GM19043 (cell line): ENCODE results near the gene FTSJ3.
"Not testable (repeated sequence)": the region's sequence is repeated elsewhere in the genome, so short reads cannot be mapped to it uniquely, and the experiment has no call there.

Experiments
- ATAC-seq: cut with Tn5 transposase; IDR thresholded peaks from one replicate; pipeline ENCODE4 v1.9.1; 2021; ENCODE audit warnings: low read depth; ENCODE audit not compliant: unreplicated experiment

FTSJ3 gene

GRCh38 chr17:63828936-63829335 lies 1.5 kb upstream of the FTSJ3 start:
- no peak for ATAC-seq

DNA sequence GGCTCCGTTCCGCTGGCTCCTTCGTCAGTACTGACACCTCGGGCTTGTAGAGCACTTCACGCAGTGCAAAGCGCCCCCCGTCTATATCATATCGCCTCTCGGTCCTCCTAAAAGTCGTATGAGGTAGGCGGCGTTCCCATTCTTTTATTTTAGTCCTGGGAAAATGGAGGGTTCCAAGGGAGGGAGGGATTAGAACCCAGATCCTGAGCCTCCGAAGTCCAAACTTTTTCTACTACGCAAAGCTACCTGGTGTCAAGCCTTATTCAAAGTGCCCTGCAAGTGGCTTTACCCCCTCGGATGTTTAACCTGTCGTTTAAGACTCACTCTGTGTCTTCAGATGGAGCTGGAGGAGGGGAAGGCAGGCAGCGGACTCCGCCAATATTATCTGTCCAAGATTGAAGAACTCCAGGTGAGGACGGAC lies 348 bp upstream of the FTSJ3 start:
- no peak for ATAC-seq

DNA sequence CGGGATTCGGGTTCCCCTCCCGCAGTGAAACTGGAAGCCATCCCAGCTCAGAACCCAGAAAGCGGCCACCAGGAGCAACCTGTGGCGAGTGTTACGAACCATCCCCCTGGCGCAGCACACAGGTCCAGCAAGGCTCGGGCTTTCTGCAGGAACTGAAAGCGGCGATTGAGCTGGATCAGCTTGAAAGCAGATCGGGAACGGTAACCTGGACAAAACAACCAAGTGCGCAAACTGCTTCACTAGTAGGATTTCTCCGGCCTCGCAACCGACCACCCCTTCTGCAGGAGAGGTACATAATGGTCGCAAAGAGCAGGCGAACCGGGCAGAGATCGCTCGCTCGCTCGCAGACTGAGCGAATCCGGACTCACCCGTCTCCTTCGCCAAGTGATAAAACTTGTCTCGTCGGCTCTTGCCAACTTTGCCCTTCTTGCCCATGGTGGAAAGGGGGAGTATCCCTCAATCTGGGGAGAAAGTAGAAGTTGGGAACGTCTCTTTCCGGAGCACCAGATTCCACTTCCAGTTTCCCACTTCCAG lies 928 bp downstream of the FTSJ3 start:
- no peak for ATAC-seq

- no peak for ATAC-seq
These were observed 3.1 kb downstream of the FTSJ3 start for GRCh38 chr17:63824362-63824761.

GRCh38 chr17:63823659-63824331 lies 3.7 kb downstream of the FTSJ3 start:
- no peak for ATAC-seq

- ATAC-seq = no peak
These were observed 4.9 kb downstream of the FTSJ3 start for GRCh38 chr17:63822537-63822936.

DNA sequence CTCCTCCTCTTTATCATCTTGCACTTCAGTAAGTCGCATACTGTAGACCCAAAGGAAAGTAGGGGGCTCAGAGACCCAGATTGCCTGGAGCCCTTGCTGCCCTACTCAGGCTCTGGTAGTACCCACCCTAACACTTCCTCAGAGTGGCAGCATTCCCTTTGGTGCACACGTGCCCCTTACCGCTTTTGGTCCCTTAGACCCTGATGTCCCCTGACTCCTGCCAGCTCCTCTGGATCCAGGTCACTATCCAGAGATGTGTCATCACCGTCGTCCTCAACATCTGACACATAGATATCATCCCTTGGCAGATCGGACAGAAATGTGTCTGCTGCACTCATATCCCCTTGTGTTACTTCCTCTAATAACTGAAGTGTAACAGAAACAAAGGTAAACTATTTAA lies 5.7 kb downstream of the FTSJ3 start:
- no peak for ATAC-seq

- ATAC-seq = no peak
These were observed 6.4 kb downstream of the FTSJ3 start for GRCh38 chr17:63820963-63821561.

GRCh38 chr17:63819585-63820537 lies 7.6 kb downstream of the FTSJ3 start:
- ATAC-seq = no peak

DNA sequence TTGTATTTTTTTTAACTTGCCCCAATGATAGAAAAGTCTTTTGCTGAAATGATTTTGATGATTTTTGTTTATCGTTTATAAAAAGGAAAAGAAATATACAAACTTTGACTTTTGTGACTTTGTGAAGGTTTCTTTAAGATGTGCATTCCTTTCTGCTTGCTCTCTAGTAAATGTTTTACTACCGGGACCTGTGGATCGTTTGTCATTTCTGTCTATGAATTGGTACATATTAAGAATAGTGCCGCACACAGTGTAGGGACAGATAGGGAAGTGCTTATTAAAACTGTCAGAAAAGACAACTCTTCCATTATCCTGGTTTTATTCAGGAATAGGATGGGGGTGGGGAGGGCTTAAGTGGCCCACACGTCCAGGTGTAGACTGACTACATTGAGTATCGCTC lies 8.3 kb downstream of the FTSJ3 start:
- no peak for ATAC-seq

DNA sequence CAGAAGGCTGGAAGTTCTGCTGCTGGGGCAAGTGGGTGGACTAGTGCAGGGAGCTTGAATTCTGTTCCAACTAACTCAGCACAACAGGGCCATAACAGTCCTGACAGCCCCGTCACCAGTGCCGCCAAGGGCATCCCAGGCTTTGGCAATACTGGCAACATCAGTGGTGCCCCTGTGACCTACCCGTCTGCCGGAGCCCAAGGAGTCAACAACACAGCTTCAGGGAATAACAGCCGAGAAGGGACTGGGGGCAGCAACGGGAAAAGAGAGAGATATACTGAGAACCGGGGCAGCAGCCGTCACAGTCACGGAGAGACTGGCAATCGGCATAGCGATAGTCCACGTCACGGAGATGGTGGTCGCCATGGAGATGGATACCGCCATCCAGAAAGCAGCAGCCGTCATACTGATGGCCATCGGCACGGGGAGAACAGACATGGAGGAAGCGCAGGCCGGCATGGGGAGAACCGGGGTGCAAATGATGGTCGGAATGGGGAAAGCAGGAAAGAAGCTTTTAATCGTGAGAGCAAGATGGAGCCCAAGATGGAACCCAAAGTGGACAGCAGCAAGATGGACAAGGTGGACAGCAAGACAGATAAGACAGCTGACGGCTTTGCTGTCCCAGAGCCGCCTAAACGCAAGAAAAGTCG lies 9.6 kb downstream of the FTSJ3 start:
- ATAC-seq = no peak

- ATAC-seq = no peak
These were observed 10.8 kb downstream of the FTSJ3 start for GRCh38 chr17:63816669-63817068.

DNA sequence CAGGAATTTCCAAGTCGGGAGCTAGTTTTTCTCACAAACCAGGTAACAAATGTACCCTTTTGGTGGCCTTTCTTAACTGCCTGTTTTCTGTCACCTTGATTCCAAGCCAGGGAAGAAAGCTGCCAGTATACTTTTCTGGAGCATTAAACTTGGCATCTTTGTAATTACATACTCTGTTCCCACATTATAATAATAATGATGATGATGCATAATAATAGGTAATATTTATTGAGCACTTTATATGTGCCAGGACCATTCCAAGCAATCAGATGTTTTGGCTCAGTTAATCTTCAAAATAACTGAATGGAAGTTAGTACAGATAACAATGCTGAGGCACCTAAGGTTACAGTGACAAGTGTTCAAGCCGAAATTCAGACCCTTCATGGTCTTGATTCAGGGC lies 11.3 kb downstream of the FTSJ3 start:
- ATAC-seq = no peak

- ATAC-seq = no peak
These were observed 17.5 kb downstream of the FTSJ3 start for GRCh38 chr17:63809970-63810369.

- ATAC-seq = no peak
These were observed 21.9 kb downstream of the FTSJ3 start for GRCh38 chr17:63805591-63805990.

DNA sequence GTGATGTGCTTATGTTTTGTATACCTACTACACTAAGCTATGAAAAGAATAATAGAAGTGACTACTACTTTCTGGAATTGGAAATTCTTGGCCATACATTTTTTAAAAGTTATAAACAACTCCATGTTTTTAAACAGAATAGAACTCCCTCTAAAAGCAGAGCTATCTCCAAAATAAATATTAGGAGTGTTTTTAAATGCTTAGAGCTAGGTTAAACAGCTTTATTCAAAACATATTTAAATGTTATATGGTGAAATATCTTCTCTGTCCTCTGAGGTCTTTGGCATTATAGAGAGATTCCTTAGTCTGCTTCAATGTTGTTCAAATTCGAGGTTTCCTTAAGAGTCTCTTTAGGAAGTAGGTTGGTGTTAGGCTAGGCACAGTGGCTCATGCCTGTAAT lies 23.1 kb downstream of the FTSJ3 start:
- ATAC-seq = no peak

GRCh38 chr17:63800783-63801182 lies 26.7 kb downstream of the FTSJ3 start:
- no peak for ATAC-seq

- no peak for ATAC-seq
These were observed 28.8 kb downstream of the FTSJ3 start for GRCh38 chr17:63798572-63799106.

DNA sequence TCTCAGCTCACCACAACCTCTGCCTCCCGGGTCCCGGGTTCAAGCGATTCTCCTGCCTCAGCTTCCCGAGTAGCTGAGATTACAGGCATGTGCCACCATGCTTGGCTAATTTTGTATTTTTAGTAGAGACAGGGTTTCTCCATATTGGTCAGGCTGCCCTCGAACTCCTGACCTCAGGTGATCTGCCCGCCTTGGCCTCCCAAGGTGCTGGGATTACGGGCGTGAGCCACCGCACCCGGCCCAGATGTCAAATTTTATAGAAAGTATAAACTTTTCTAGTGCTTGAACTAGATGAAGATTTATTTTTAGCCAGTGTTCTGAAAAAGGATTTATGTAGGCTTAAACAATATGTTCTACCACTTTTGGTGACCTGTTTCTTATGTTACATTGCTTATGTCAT lies 31.1 kb downstream of the FTSJ3 start:
- ATAC-seq = not testable (repeated sequence)

GRCh38 chr17:63792055-63792729 lies 35.3 kb downstream of the FTSJ3 start:
- no peak for ATAC-seq
